ENCODE data around the gene PIP5K1B.
"Not testable (repeated sequence)": the region's sequence is repeated elsewhere in the genome, so short reads cannot be mapped to it uniquely, and the experiment has no call there.

Gene PIP5K1B

GRCh38 chr9:68704814-68705530 lies at the start of gene PIP5K1B:
PIP5K1B (plus strand) TSS chr9:68705240; CDS start chr9:68822615, 117,375 bp downstream.
- DNase-seq: peak; percentile 30

- DNase-seq: no peak
Observed at GRCh38 chr9:68664036-68664435, 41.0 kb upstream of the PIP5K1B start.

- DNase-seq: no peak
Observed at GRCh38 chr9:68668127-68668526, 36.9 kb upstream of the PIP5K1B start.

- DNase-seq: no peak
Observed at GRCh38 chr9:68669218-68669617, 35.8 kb upstream of the PIP5K1B start.

GRCh38 chr9:68672215-68672614 lies 32.8 kb upstream of the PIP5K1B start:
- DNase-seq: no peak

GRCh38 chr9:68672625-68673024 lies 32.4 kb upstream of the PIP5K1B start:
- no peak for DNase-seq

GRCh38 chr9:68678430-68678829 lies 26.6 kb upstream of the PIP5K1B start:
- no peak for DNase-seq

GRCh38 chr9:68683433-68683832 lies 21.6 kb upstream of the PIP5K1B start:
- DNase-seq: no peak

GRCh38 chr9:68685213-68685612 lies 19.8 kb upstream of the PIP5K1B start:
- no peak for DNase-seq

- DNase-seq: no peak
Observed at GRCh38 chr9:68685770-68686169, 19.3 kb upstream of the PIP5K1B start.

- DNase-seq: no peak
Observed at GRCh38 chr9:68690088-68690487, 15.0 kb upstream of the PIP5K1B start.

GRCh38 chr9:68692519-68692918 lies 12.5 kb upstream of the PIP5K1B start:
- DNase-seq: no peak

GRCh38 chr9:68694125-68694524 lies 10.9 kb upstream of the PIP5K1B start:
- DNase-seq: no peak

GRCh38 chr9:68697851-68698250 lies 7.2 kb upstream of the PIP5K1B start:
- no peak for DNase-seq

GRCh38 chr9:68698943-68699509 lies 6.0 kb upstream of the PIP5K1B start:
- no peak for DNase-seq

GRCh38 chr9:68699625-68700024 lies 5.4 kb upstream of the PIP5K1B start:
- not testable (repeated sequence) for DNase-seq

- DNase-seq: no peak
Observed at GRCh38 chr9:68702493-68702892, 2.5 kb upstream of the PIP5K1B start.

GRCh38 chr9:68703672-68704071 lies 1.4 kb upstream of the PIP5K1B start:
- DNase-seq: no peak

GRCh38 chr9:68704498-68704813 lies 584 bp upstream of the PIP5K1B start:
- DNase-seq: no peak

- no peak for DNase-seq
Observed at GRCh38 chr9:68705531-68706362, 707 bp downstream of the PIP5K1B start.

GRCh38 chr9:68706363-68707201 lies 1.5 kb downstream of the PIP5K1B start:
- no peak for DNase-seq

GRCh38 chr9:68707801-68708488 lies 2.9 kb downstream of the PIP5K1B start:
- DNase-seq: no peak

GRCh38 chr9:68708513-68708912 lies 3.5 kb downstream of the PIP5K1B start:
- no peak for DNase-seq
